Endothelial cell of coronary artery (primary cell): ENCODE measurements around the gene DEDD. TPM values are rescaled to one million over a fixed set of nuclear protein-coding genes. Genes with fewer than 3 reads are reported as not detected.

Experiments used
- total RNA-seq: library from RNA; depleted of rRNA; stranded (reverse); fragments of >200 nt; gene quantifications from 2 replicates; pipeline ENCODE4 v1.2.3, GENCODE V29; 2014

Gene DEDD, protein sequence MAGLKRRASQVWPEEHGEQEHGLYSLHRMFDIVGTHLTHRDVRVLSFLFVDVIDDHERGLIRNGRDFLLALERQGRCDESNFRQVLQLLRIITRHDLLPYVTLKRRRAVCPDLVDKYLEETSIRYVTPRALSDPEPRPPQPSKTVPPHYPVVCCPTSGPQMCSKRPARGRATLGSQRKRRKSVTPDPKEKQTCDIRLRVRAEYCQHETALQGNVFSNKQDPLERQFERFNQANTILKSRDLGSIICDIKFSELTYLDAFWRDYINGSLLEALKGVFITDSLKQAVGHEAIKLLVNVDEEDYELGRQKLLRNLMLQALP
- total RNA-seq: 26.6 and 30.6 TPM in 2 replicates

DNA sequence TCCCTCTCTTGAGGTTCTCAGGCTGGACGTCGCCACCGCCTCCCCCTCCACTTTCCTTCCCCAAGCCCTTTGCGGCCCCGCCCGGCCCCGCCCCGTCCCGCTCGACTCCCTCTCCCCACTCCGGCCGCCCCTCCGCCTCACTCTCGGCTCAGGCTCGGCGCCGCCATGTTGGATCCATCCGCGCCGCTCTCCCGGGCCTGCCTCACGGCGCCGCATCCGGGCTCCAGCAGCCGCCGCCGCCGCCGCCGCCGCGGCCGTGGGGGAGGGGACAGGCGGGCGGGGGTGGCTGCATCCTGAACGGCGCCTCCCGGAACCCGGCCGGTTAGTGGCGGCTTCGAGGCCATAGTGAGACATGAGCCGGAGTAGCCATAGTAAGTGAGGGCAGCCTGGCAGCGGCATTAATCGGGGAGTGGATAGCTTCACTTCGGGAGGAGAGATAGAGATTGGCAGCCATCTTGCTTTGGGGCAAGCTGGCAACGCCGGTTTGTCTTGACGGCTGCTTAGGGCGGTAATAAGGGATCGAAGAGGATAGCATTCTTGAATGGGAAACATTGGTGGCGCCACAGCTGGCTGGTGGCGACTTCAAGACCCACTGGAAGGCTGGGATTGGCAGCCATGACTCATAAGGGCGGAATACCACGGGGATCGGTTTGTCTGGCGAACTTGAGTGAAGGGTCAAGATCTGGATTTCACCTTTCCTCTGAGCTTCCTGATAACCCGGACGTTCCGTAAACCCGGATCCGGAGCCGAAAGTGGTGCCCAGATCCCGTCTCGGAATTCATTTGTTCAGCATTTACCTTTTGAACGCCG, at the start of gene DEDD:
TSS of gene DEDD (minus strand) at position 258 of the 810 bp plus-strand sequence. CDS start 8,205 bp downstream, outside the sequence.

GRCh38 chr1:161177112-161177935, 44.9 kb upstream of the DEDD start, which contains the start of gene B4GALT3:
TSS of gene B4GALT3 (minus strand) at chr1:161177507. CDS start at chr1:161176060, 1,447 bp downstream.

GRCh38 chr1:161165742-161166668, 33.5 kb upstream of the DEDD start, which contains the start of gene PPOX:
TSS of gene PPOX (plus strand) at chr1:161166426. CDS start at chr1:161166848, 422 bp downstream.

DNA sequence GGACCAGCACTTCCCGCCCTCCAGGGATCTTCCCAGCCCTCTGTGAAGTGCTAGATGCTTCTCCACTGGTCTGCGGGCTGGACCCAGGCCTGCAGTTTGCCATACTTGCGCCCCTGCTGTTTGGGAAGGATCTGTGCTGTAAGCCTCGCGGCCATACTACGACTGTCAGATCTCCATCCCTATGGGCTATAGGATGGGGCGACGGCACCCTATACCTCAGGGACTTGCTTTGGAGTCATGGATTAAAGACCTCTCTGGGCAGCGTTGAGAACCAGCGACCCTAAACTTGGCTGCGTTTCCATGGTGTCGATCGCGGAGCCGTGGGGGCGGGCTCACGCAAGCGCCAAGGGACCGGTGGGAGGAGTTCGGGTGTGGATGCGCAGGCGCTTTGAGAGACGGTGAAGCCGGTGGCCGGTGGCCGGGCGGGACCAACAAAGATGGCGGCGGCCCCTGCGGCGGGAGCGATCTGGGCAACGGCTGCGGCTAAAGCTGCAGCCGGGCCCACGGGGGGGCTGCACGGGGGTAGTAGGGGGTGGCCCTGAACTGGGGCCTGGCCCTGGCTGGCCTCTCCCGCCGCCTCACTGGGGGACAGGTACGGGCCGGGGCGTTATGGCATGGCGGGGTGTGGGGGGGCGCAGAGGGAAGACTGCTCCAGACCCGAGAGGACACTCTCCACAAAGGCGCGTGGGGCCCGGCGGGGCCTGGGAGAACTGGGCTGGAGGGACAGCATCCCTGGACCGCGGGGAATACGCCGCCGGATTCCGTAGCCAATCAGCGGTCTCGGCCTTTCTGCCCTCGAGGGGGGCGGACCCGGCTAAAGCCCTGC, 26.8 kb upstream of the DEDD start, which contains the start of gene USP21:
TSS of gene USP21 (plus strand) at position 414 of the 826 bp plus-strand sequence. CDS start 1,141 bp downstream, outside the sequence.

DNA sequence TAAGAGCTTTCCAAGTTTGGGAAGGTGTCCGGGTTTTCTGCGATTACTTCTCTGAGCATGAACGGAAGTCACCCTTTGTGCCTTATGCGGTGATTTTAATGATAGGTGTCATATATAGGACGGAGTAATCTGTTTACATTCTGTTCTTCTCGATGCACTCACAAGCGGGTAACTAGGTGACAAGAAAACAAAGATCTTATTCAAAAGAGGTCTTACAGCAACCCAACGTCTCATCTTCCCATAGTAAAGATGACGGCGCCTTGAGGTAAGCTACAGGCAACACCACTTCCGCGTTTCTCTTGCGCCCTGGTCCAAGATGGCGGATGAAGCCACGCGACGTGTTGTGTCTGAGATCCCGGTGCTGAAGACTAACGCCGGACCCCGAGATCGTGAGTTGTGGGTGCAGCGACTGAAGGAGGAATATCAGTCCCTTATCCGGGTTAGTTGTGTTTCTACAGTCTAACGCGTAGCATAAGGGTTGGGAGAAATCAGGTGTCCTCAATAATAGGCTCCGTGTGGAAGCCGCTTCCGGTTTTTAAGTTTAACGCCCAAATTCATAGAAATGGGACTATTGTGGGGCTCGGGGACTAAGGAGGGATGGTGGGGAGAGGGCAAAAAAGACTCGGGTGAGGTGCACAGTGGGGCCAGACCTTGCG, 21.3 kb upstream of the DEDD start, which contains the start of gene UFC1:
TSS of gene UFC1 (plus strand) at position 297 of the 656 bp plus-strand sequence. CDS start at position 317, 20 bp downstream.

GRCh38 chr1:161117759-161118581, 14.5 kb downstream of the DEDD start, which contains the start of the genes NIT1 and PFDN2:
TSS of gene NIT1 (plus strand) at chr1:161118105. CDS start at chr1:161118177, 72 bp downstream.
TSS of gene PFDN2 (minus strand) at chr1:161118037. CDS start at chr1:161118026, 11 bp downstream.

DNA sequence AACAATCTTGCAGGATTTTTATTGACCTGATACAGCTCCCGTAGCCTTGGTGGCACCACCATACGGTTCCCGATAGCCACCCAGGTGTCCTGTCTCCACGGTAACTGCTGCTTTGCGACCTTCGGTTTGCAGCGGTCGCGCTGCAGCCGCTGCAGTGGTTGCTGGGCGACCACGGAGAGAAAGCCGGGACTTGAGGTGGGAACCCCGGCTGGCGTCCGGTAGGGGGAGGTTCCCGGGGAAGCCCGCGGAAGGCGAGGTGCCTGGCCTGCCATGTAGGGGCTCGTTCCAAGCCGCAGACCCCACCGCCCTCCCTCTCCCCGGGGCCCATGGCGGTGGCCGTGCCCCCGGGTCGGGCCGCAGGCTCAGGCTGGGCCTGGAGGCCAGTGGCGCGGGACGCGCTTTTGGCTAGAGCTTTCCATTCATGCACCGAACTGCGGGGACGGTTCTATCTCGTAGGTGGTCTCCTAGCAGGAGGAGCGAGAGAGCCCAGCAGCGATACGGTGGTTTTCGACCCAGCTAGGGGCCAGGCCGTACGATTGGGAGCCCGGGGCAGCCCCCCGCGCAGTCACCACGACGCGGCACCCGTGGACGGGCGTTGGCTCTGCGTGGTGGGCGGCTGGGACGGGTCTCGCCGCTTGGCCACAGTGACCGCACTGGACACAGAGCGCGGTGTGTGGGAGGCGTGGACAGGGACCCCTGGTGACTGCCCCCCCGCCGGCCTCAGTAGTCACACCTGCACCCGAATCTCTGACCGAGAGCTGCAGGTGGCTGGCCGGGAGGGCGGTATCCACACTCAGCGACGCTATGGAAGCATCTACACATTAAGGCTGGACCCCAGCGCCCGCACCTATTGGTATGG, 34.0 kb downstream of the DEDD start, which contains the start of gene KLHDC9:
TSS of gene KLHDC9 (plus strand) at position 152 of the 859 bp plus-strand sequence. CDS start at position 327, 175 bp downstream.

GRCh38 chr1:161089251-161089924, 43.1 kb downstream of the DEDD start, which contains the start of gene NECTIN4:
TSS of gene NECTIN4 (minus strand) at chr1:161089558. CDS start at chr1:161089296, 262 bp downstream.

Other genes with a start within 250 kb of the DEDD start
- gene ITLN1, start 247.5 kb downstream of the DEDD start, total RNA-seq: 0.27 and 0.38 TPM in 2 replicates
- gene ITLN2, start 177.9 kb downstream of the DEDD start, total RNA-seq: 0.18 and 1.3 TPM in 2 replicates
- 143 and 151 TPM in 2 replicates for gene F11R, start 111.5 kb downstream of the DEDD start, total RNA-seq
- gene TSTD1, start 93.7 kb downstream of the DEDD start, total RNA-seq: 8.9 and 22.9 TPM in 2 replicates
- gene USF1, start 86.7 kb downstream of the DEDD start, total RNA-seq: 87.5 and 122 TPM in 2 replicates
- gene ARHGAP30, start 62.8 kb downstream of the DEDD start, total RNA-seq: under 0.01 TPM in 1 of 2 replicates, not detected in the other
- 0.18 and 0.19 TPM in 2 replicates for gene NECTIN4, start 43.1 kb downstream of the DEDD start, total RNA-seq
- 0.66 and 1.1 TPM in 2 replicates for gene KLHDC9, start 34.3 kb downstream of the DEDD start, total RNA-seq
- 65.2 and 79.2 TPM in 2 replicates for gene PFDN2, start 14.6 kb downstream of the DEDD start, total RNA-seq
- 10.1 and 13.4 TPM in 2 replicates for gene NIT1, start 14.6 kb downstream of the DEDD start, total RNA-seq
- 124 and 137 TPM in 2 replicates for gene UFC1, start 21.3 kb upstream of the DEDD start, total RNA-seq
- gene USP21, start 26.8 kb upstream of the DEDD start, total RNA-seq: 4.0 and 5.6 TPM in 2 replicates
- gene PPOX, start 33.8 kb upstream of the DEDD start, total RNA-seq: 12.1 and 16.0 TPM in 2 replicates
- 19.1 and 21.3 TPM in 2 replicates for gene B4GALT3, start 44.8 kb upstream of the DEDD start, total RNA-seq
- gene ADAMTS4, start 66.4 kb upstream of the DEDD start, total RNA-seq: 13.9 and 58.5 TPM in 2 replicates
- gene NDUFS2, start 69.7 kb upstream of the DEDD start, total RNA-seq: 174 and 182 TPM in 2 replicates
- 0.36 and 0.47 TPM in 2 replicates for gene FCER1G, start 82.6 kb upstream of the DEDD start, total RNA-seq
- gene APOA2, start 91.0 kb upstream of the DEDD start, total RNA-seq: not detected in 2 replicates
- gene TOMM40L, start 93.4 kb upstream of the DEDD start, total RNA-seq: 16.8 and 17.5 TPM in 2 replicates
- not detected in 2 replicates for gene NR1I3, start 105.5 kb upstream of the DEDD start, total RNA-seq
- not detected in 2 replicates for gene PCP4L1, start 126.1 kb upstream of the DEDD start, total RNA-seq
- 0.54 and 1.2 TPM in 2 replicates for gene MPZ, start 177.3 kb upstream of the DEDD start, total RNA-seq
- gene SDHC, start 181.7 kb upstream of the DEDD start, total RNA-seq: 14.1 and 20.5 TPM in 2 replicates
- gene CFAP126, start 235.2 kb upstream of the DEDD start, total RNA-seq: not detected in 2 replicates